GM21825 (cell line): ENCODE measurements around the gene NPTX1.
"Not testable (repeated sequence)": the region's sequence is repeated elsewhere in the genome, so short reads cannot be mapped to it uniquely, and the experiment has no call there.

Experiments used
- ATAC-seq: cut with Tn5 transposase; IDR thresholded peaks from one replicate; pipeline ENCODE4 v1.9.1; 2021; ENCODE audit warnings: mild to moderate bottlenecking, moderate library complexity; ENCODE audit not compliant: unreplicated experiment

NPTX1 gene, protein sequence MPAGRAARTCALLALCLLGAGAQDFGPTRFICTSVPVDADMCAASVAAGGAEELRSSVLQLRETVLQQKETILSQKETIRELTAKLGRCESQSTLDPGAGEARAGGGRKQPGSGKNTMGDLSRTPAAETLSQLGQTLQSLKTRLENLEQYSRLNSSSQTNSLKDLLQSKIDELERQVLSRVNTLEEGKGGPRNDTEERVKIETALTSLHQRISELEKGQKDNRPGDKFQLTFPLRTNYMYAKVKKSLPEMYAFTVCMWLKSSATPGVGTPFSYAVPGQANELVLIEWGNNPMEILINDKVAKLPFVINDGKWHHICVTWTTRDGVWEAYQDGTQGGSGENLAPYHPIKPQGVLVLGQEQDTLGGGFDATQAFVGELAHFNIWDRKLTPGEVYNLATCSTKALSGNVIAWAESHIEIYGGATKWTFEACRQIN

DNA sequence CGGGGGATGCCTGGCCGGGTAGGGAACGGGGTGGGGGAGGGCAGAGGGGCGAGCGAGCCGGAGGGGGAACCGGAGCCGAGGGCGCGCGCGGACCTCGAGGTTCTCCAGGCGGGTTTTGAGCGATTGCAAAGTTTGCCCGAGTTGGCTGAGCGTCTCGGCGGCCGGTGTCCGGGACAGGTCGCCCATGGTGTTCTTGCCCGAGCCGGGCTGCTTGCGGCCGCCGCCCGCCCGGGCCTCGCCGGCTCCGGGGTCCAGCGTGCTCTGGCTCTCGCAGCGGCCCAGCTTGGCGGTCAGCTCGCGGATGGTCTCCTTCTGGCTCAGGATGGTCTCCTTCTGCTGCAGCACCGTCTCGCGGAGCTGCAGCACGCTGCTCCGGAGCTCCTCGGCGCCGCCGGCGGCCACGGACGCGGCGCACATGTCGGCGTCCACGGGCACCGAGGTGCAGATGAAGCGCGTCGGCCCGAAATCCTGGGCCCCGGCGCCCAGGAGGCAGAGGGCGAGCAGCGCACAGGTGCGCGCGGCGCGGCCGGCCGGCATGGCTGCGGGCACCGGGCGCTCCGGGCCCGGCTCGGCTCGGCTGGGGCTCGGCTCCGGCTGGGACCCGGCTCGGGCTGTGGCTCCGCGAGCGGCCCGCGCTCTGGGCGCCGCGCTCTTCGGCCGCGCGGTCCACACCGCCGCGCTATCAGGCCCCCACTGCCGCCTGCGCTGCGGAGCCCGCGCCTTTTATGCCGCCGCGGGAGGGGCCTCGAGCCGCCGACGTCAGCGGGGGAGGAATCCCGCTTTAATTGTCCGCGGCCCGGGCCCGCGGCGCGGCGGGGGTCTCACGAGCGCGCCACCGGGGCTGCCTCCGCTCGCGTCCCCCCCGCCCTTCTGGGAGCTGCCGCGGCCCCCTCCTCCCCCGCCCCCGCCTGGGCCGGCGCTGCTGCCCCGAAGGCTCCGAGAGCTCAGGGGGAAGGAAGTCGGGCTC lies at the start of gene NPTX1:
Gene NPTX1, minus strand, starts transcription at position 698 of the 967 bp plus-strand sequence. Its CDS starts 161 bp downstream, at position 537.
- ATAC-seq, result no peak

DNA sequence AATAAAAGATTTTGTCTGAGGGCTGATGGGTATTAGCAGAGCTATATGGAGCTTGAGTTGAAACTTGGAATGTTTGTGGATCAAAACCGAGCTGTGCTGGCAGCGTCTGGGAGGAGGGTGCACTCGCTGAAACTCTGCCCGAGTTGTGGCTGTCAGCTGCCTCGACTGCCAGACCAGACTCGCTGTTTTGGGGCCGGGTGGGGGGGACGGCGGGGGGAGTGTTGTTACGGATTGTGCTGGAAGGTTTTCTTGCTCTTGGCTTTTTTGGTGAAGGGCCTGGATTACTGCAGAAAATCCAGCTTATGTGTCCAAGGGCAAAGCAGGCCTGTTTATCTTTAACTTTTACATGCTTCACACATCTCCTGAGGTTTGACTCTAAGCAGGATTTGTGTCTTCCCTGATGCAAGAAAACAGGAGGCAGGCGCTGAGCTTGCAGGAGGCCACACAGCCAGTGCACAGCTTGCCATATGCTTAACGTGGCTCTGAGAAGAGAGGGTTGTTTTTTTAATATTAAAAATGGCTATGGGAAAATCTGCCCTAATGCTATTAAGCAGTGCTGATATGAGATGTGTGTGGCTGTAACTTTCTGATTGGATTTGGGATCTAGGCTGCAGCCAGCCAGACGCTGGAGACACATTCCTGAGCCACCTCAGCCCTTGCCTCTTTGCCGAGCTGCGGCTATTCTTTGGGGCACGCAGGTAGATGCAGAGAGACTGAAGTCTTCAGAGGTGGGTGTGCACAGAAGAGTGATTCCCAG lies 47.7 kb upstream of the NPTX1 start:
- no peak for ATAC-seq

DNA sequence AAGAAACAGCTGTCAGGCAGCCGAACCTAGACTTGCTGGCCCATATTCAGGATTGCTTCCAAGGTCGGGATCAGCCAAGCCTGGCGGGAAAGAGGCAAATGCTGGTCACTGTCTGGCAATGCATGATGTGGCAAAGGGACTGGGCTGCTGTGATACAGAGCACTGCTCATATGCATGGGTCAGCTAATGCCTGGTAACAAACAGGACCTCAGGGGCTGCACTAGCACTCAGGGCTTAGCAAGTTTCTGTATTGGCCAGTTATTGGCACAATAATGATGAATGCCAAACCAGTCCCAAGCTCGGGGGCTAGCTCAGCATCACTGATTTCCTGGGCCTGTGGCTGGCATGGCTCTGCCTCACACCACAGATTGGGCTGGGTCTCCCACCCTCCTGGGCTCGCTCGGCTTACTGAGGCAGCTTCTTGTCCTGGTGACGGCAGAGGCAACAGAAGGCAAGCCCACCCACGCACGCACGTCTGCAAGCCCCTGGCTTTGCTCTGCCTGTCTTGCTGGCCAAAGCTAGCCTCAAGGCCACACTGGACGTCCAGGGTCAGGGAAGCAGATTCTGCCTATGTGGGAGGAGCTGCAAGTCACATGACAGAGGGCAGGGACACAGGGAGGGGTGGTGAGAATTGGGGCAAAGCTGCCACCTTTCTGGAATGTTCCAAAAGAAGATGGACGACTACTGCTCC lies 46.8 kb upstream of the NPTX1 start:
- no peak for ATAC-seq

DNA sequence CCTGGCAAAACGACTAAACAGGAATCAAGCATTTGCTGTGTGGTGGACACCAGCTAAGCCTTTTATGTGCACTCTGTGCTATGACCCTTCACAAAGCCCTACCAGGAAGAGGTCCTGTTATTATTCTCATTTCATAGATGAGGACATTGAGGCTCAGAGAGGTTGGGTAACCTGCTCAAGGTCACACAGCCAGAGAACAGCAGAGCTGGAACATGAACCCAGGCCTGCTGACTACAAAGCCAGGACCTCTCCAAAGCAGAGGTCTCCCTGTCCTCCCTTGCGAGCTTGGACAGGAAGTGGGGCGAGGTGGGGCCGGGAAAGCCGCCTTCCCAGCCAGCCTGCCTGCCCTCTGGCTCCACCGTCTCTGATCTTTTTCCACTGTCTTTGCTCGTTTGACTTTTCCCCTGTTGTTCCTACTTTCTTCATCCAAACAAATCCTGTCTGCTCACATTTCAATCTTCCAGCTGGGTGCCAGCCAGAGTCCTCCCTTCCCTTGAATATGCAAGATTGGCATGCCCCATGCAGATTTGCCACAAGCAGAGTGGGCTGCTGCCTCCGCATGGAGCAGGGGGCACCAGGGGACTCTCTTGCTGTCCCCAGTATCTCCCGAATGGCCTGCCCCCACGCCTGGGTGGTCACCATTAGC lies 44.5 kb upstream of the NPTX1 start:
- ATAC-seq, result no peak

DNA sequence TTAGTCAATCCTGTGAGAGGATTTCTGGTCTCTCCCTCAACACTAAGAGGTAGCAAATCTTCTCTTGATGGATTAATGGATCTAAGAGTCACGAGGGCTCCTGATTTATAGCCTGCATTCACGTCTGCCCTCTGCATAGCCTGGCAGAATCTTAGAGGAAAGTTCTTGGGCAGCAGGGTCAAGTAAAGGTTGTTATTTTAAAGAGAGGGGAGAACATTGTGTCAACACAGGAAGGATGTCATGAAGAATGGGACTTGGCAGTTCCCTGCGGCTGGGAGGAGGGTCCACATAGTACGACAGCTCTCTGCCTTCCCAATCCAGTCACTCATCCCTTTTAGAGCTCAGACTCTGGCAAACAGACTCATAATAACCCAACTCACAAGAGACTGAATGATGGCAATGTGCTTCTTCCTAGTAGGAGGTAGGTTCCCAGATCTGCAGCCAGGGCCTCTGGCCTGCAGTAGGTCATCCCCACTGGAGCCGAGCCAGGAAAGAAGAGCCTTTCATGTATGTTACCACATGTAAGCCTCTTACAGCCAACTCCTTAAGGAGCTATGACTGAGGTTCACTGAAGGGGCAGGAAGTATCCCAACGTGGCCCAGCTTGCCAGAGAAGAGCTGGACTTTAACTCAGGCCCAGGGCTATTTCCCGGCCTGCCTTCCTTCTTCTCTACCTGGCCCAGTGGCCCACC lies 42.8 kb upstream of the NPTX1 start:
- no peak for ATAC-seq

DNA sequence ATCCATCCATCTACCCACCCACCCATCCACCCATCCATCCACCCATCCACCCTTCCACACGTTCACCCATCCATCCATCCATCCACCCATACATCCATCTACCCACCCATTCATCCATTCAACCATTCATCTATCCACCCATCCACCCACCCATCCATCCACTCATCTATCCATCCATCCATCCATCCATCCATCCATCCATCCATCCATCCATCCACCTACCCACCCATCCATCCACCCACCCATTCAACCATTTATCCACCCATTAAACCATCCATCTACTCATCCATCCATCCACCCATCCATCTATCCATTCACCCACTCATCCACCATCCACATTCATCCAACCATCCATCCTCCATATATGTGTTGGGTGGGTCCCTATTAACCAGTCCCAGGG lies 42.0 kb upstream of the NPTX1 start:
- no peak for ATAC-seq

DNA sequence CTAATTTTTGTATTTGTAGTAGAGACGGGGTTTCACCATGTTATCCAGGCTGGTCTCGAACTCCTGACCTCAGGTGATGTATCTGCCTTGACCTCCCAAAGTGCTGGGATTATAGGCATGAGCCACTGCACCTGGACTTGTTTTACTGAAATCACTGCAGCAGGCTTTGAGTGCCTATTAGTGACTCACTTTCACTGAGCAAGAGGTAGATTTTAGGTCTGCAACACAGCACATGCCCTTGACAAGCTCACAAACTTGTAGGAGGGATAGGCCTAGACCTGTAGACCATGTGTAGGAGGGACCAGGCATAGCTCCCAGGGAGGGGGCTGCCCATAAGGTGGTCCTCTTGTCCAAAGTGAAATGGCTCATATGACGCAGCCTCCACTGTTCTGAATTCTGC lies 41.2 kb upstream of the NPTX1 start:
- no peak for ATAC-seq

DNA sequence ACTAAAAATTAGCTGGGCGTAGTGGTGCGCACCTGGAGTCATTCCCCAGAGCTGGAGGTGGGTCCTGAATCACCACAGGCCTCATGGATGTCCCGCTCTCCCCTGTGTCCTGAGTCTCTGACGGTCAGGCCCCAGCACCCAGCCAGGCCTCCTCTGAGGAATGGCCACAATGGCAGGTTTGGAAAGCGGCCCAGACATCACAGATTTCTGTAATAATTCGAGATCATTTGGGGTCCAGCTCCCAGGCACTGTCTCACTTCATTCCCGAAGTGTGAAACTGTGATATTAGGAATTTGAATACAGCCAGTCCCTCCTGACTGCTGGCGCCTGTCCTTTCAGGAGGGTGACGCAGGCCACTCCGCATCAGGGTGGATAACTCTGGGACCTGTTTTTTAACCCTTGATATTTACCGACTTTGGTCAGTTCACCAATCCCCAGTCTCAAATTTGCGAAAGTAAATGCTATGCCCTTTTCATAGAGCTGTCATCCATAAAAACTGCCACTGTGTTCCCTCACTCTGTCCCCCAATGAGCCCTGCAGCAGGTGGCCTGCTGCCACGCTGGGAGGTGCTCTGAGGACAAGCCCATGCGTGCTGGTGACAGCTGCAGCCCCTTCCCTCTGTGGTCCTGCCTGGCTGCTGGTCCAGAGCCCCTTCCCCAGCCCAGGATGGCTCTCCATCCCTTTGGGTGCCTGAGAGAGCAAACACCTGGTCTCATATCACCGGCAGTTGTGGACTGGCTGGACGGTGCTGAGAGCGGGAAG lies 39.9 kb upstream of the NPTX1 start:
- ATAC-seq, result no peak

DNA sequence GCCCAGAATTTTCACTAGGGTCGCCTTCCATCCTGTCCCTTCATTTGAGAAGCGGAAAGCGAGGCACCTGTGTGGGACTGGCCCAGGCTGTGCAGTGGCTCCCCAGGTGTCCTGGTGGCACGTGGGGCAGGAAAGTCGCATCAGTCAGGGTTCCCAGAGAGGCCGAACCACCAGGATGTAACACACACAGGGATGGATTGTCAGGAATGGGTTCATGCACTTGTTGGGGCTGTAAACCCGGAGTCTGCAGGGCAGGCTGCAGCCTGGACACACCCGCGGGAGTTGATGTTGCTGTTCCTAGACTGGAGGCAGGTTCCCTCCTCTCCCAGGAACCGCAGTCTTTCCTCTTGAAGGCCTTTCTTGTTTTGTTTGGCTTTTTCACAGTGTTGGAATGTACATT lies 37.5 kb upstream of the NPTX1 start:
- no peak for ATAC-seq

DNA sequence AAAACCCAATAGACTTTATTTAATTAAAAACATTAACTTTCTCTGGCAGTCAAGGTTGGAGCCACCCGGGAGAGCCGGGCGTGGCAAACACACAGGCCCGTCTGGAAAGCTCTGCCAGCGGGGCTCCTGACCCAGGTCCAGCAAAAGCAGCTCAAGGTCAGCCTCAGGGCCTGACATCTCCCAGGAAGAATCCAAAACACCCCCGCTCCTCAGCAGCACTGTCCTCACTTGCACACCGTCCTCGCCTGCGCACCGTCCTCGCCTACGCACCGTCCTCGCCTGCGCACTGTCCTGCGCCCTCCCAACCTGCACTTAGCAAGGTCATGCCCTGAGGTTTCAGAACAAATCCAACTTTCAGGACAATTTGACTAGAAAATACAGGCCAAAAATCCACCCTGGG lies 36.8 kb upstream of the NPTX1 start:
- ATAC-seq, result no peak

DNA sequence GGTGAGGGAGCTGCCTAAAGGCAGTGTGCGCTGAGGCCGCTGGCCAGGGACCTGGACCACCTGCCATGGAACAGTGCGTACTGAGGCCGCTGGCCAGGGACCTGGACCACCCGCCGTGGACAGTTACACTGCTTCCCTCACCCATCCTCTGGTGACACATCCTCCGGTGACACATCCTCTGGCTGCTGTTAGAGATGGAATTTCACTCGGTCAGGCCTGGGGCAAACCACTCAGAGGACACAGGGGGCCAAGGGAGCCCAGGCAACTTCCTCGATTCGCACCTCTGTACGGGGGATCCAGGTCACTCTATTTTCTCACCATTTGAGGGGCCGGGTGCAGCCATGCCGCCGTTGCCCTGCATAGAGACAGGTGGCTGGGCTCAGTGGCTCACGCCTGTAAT lies 35.8 kb upstream of the NPTX1 start:
- no peak for ATAC-seq

DNA sequence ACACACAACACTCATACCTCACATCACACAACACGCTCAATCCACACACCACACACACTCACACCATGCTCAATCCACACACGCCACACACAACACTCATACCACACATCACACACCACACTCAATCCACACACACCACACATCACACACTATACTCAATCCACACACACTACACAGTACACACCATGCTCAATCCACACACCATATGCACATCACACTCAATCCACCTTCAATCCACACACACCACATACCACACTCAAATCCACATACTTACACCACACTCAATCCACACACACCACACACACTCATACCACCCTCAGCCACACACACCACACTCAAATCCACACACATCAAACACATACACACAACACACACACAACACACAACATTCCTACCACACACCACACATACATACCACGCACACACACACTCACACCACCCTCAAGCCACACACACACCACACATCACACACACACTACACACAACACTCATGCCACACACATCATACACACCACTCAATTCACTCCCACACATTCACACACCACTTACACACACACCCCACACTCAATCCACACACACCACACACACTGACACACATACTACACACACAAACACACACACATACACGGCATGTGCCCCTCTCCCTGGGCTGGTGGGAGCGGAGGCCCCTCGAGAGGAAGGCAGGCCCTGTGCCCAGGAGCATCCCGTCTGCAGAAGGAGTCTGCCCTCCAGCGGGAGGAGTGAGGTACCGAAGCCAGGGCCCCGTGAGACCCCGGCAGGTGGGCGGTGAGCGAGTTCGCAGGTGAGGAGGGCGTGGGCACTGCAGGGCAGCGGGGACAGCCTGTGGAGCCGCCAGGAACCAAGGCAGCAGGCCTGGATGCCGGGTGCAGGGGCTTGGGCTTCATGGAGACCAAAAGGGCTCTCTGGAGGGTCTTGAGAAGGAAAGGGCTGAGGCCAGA lies 35.1 kb upstream of the NPTX1 start:
- no peak for ATAC-seq

DNA sequence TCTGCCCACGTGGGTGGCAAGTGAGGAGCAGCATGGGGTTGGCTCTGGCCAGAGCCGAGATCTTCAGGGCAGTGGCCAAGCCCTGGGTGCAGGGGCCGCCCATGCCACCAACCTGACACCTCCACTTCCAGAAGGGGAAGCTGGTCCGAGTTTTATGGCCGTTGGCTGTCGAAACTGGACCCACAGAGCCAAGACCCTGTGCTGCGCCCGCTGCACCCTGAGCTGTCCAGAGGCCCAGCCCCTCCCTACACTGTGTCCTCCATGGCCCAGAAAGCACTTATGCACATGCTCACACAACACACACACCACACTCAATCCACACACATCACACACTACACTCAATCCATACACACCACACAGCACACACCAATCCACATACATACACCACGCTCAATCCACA lies 34.4 kb upstream of the NPTX1 start:
- ATAC-seq, result no peak

DNA sequence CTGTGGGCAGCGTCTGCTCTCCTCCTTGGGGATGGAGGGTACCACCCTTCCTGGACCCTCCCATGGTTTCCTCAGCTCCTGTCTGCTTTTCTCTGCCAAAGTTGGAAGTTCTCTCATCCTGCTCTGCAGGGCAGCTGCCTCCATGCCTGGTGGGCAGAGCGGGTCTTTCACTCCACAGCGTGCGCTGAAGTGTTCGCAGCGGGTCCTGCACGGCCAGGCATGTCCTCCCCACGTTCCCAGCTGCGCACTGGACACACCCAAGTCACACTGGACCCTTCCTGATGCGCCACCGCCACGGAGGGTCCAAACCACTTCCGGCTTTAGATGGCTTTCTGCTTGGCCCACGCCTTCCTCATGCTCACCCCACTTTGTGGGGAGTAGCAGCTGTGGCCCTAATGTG lies 33.7 kb upstream of the NPTX1 start:
- ATAC-seq, result no peak

DNA sequence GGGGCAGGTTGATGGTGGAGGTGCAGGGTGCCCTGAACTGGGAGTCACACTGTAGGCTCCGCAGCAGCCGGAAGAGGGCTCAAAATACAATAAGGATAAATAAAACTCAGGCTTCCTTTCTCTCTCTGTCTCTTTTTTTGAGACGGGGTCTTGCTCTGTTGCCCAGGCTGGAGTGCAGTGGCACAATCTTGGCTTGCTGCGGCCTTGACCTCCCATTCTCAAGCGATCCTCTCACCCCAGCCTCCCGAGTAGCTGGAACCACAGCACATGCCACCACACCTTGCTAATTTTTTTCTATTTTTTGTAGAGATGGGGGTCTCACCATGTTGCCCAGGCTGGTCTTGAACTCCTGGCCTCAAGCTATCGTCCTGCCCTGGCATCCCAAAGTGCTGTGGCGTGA lies 32.9 kb upstream of the NPTX1 start:
- no peak for ATAC-seq

DNA sequence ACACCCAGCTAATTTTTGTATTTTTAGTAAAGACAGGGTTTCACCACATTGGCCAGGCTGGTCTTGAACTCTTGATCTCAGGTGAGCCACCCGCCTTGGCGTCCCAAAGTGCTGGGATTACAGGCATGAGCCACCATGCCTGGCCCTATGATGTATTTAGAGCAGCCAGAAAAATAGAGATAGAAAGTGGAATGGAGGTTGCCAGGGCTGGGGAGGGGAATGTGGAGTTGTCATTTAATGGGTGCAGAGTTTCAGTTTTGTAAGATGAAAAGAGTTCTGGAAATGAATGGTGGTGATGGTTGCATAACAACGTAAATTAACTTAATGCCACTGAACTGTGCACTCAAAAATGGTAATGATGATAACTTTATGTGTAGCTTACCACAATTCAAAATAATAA lies 31.6 kb upstream of the NPTX1 start:
- no peak for ATAC-seq

DNA sequence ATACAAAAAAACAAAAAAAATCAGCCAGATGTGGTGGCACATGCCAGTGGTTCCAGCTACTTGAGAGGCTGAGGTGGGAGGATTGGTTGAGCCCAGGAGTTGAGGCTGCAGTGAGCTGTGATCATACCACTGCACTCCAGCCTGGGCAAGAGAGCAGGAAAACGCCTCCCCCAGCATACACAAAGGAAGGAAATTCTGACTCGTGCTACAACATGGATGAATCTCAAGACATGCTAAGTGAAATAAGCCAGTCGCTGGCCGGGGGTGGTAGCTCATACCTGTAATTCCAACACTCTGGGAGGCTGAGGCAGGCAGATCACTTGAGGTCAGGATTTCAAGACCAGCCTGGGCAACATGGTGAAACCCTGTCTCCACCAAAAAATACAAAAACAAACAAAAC lies 30.8 kb upstream of the NPTX1 start:
- ATAC-seq, result not testable (repeated sequence)
